HG02678 (cell line): Measurements from ENCODE around the gene EZR.

ENCODE experiments used
- ATAC-seq: cut with Tn5 transposase; IDR thresholded peaks from one replicate; pipeline ENCODE4 v1.9.1; 2021; ENCODE audit warnings: mild to moderate bottlenecking, moderate library complexity; ENCODE audit not compliant: unreplicated experiment

Gene EZR

GRCh38 chr6:158764183-158764849 lies 54.9 kb downstream of the EZR start:
- no peak for ATAC-seq

DNA sequence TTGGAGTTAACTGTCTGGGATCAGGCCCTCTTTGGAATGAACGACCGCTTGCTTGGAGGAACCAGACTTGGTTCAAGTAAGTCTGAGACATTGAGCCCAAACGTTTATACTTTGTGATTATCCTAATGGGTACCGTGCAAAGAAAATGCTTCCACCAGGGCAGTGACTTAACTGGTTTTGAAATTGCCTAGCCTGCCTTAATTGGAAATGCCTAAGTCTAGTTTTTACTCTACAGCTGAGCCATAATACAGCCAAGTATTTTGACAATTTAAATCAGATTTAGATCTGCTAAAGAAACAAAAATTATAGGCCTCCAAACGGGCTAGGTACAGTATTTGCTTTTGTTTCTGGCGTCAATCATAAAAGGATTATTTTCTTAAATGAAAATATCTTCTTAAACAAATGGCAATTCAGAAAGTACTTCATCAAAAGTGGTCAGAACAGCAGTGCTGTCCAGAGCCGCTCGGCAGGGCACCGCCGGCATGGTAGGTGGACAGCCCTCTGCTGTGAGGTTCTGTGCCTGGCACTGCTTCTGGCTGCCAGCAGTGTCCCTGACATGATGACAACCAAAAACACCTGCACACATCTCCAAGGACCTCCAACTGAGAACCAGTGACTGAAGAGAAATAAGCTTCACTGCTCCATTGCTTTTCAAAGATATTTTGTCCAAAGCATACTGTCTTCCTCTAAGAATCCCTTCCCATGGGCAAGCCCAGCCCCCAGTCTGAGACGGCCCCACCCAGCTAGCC lies 55.6 kb downstream of the EZR start:
- ATAC-seq = no peak

DNA sequence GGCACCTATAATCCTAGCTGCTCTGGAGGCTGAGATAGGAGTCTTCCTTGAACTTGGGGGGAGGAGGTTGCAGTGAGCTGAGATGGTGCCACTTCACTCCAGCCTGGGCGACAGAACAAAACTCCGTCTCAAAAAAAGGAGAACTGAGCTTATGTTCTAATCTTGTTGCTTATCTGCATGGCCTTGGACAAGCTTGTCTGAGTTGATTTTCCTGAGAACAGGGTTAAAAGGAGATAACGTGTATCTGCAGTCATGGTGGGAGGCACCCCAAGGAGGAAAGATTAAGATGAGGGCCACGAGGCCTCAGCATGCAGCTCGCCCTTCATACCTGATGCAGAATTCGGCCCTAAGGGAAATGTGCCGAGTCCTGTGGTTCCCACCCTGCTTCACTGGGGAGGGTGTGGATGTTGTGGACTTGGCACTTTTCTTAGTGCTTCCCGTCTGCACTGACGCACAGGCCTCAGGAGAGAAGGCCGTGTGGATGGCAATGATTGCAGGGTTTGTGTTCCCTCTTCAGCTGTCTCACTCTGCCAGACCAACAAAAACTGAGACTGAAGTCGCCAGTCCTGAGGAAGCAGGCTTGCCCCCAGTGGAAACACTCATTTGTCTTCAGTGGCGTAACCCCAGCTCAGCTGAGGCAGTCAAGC lies 56.3 kb downstream of the EZR start:
- no peak for ATAC-seq

- ATAC-seq = no peak
Measured at GRCh38 chr6:158761746-158762145, 57.4 kb downstream of the EZR start.

- ATAC-seq = no peak
Measured at GRCh38 chr6:158760618-158761250, 58.4 kb downstream of the EZR start.

DNA sequence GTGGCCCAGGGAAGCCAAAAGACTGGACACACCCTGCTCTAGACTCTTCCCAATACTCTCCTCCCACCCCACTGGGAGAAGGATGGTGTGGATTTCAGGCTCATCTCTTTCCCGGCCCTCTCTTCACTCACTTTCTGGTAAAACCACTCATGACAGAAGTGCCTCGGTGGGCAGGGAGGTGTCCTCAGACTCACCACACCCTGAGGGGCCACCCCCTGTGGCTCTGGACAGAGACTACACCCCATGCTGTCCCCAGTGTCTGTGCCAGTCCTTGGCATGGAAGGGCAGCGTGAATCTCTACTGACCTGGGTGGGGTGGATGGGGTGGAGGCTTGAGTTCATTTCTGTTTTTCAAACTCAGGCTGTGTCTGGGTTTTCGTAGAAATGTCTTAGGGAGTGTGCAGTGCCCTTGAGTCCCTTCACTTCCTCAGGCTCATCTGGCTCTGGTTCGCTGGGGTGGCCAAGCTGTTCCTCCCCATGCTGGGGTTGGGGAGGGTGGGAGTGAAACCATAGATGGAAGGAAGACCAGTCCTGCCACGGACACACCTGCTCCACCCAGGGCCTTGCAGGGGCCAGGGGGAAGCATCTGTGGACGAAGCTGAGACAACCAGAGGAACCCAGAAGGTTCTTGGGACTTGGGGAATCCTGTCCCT lies 59.1 kb downstream of the EZR start:
- no peak for ATAC-seq

DNA sequence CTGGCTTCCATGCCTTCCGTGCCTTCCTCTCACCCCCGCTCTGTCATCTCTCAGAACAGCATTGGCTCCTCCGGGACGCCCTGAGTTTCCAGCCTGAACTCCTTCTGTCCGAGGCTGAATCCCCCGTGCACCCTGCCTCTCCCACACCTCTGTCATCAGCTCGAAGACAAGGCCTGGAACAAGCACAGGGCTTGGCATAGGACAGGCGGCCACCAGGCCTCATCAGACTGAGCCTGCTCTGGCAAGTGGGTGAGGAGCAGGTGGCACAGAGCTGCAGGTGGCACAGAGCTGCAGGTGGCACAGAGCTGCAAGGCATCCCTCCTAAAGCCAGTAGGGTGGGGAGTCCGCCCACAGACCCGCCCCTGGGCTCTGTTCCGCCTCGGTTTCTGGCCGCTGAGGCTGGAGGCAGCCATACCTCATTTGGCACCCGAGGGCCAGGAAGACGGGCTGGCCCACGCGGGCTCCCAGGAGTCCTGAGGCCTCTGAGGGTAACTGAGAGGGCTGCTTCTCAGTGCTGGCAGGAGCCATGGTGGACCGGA lies 60.2 kb downstream of the EZR start:
- ATAC-seq = no peak

DNA sequence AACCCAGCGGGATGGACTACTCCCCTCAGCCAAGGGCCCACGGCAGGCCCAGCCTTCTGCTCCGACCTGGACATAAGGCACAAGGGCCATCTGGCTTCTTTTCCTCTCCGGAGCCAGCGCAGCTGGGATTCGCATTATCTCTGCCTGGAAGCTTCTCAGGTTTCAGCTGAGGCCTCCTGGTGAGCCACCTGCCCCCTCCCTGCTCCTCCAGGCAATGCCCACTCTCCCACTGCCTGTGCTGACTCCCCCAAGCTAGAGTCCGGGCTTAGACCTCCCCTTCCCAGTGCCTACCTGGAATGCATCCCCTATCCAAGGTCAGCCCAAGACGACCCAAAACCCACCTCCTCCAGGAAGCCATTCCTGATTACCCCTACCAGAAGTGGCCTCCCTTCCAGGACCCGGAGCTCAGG lies 60.7 kb downstream of the EZR start:
- no peak for ATAC-seq

GRCh38 chr6:158757753-158758090 lies 61.4 kb downstream of the EZR start:
- no peak for ATAC-seq

DNA sequence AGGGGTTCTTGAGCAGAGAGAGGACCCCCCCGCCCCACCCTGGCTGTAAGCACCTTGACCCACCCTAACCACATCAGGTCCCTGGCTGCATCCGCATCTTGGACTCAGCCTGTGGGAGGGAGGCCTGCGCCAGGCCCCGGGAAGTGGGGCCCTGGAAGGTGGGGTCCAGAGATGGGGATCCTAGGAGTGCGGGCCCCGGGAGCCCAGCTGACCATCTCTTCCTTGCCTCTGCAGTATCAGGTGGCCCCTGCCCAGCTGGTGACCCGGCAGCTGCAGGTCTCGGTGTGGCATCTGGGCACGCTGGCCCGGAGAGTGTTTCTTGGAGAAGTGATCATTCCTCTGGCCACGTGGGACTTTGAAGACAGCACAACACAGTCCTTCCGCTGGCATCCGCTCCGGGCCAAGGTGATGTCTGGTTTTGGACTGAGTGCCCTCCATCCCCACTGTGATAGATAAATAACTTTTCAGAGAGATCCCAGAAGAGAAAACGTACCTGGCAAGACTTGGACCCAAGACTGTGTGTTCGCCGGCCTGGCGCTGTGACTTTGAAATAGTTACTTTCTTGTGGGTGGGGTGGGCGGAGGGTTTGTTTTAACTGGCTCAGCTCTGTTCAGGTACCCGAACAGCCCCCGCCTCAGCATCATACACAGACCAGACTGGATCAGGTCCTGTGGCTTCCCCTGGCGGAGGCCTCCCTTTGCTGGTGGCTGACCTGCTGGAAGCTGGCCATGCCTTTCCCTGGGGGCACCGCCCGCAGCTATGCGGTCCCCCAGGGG lies 62.0 kb downstream of the EZR start:
- ATAC-seq = no peak

GRCh38 chr6:158756126-158756525 lies 63.0 kb downstream of the EZR start:
- ATAC-seq = no peak

GRCh38 chr6:158755636-158756035 lies 63.5 kb downstream of the EZR start:
- ATAC-seq = no peak

DNA sequence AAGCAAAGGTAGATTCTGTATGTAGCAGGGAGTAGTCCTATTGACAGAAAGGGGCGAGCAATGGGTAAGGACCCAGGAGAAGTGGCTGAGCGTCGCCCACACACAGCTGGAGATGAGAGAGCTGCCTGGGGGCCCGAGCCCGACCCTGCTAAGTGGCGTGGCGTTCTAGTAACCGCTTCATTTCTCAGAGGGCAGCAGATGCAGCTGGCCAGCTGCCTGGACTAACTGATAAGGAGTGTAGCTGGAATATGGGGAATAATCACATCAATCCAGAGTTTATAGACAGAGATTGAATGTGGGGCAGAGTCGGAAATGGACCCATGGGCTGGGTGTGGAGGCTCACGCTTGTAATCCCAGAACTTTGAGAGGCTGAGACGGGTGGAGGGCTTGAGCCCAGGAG lies 64.4 kb downstream of the EZR start:
- ATAC-seq = no peak

DNA sequence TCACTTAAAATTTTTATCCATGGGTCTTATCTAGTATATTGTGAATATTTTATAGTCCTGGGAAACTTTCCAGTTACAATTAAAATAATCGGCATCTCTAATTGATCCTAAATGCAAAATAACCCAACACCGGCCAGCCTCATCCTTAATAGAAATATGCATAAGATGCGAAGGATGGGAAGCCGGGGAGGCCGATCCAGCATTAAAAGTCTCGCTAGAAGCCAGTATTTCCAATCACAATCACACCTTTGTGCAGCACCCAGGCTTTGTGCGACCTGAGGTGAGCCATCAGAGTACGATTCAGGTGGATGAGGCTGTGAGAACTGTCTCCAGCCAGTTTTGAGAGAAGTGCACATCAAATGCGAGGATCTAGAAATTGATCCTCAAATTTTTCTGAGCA lies 65.4 kb downstream of the EZR start:
- ATAC-seq = no peak

- ATAC-seq = no peak
Measured at GRCh38 chr6:158752613-158753012, 66.6 kb downstream of the EZR start.

DNA sequence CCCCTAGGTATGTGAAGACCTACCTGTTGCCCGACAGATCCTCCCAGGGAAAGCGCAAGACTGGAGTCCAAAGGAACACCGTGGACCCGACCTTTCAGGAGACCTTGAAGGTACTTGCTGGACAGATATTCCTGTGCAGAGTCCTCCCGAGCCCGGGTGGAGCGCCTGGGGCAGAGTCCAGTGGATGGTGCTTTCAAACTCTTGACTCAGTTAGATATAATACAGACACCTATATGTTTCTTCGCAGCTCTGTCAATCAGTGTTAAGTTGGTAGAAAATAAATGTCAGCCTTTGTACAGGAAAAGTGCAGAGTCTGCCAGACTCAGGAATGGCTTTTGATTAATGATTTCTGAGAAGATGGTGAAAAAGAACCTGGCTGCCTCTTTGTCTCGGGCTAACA lies 67.2 kb downstream of the EZR start:
- no peak for ATAC-seq

DNA sequence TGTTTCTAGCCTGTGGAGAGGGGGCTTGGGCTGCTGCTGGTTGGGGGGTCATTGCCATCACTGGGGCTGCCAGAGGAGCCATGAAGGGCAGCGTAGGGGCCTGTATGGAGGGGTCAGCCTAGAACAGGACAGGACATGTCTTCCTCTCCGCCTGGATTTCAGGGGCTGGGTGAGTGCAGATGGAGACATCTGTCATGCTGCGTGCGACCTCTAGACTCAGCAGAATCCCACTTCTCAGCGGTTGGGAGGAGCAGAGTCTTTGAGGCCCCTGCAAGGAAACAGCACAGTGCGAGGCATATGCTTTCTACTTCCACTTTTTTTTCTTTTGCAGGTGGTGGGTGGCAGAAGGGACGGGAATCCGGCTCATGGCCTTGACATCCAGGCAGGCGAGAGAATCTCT lies 67.9 kb downstream of the EZR start:
- no peak for ATAC-seq

DNA sequence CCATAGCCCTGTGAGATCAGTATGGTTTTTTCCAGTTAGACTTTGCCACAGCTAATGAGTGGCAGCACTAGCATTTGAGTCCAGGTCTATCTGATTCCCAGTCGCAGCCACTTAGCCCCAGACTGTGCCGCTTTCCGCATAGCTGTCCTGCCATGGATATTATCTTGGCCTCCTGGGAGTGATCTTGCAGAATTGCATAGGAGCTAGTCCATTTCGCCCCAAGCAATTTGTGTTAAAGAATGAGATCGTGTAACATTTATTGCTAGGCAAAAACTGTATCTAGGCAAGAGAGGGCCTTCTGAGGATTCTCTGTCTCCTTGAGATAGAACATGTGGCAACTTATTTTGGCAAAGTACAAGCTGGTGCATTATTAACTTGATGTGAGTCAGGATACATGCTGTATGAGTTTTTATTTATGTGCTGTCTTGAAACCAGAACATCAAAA lies 74.2 kb downstream of the EZR start:
- no peak for ATAC-seq

- no peak for ATAC-seq
Measured at GRCh38 chr6:158743033-158743651, 76.0 kb downstream of the EZR start.

DNA sequence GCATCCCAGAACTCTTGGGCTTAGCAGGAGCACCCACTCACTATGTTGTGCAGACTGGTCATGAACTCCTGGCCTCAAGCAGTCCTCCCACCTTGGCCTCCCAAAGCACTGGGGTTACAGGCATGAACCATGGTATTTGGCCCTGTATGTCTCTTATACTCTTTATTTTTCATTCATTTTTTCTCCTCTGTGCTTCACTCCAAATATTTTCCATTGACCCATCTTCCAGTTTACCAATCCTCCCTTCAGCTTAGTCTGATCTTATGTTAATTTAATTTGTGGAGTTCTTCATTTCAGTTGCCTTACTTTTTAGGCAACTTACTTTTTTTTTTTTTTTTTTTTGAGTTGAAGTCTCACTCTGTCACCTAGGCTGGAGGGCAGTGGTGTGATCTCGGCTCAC lies 79.5 kb downstream of the EZR start:
- no peak for ATAC-seq
